SKM-1 treated with dmso at 0.1 percent for 144 hours (cell line): ENCODE results near the gene NCAPD3.

Experiments
- DNase-seq: peaks from one replicate; lab custom pipeline; 2025; ENCODE audit not compliant: unreplicated experiment; lab: John Stamatoyannopoulos, UW

The NCAPD3 gene

GRCh38 chr11:134252346-134253187, 28.8 kb upstream of the NCAPD3 start:
- DNase-seq, result no peak

- no peak for DNase-seq
Observed at GRCh38 chr11:134250675-134251074, 26.9 kb upstream of the NCAPD3 start.

GRCh38 chr11:134250246-134250645, 26.5 kb upstream of the NCAPD3 start:
- DNase-seq, result no peak

- no peak for DNase-seq
Observed at GRCh38 chr11:134248910-134249480, 25.2 kb upstream of the NCAPD3 start.

GRCh38 chr11:134246678-134247077, 22.9 kb upstream of the NCAPD3 start:
- no peak for DNase-seq

- DNase-seq, result no peak
Observed at GRCh38 chr11:134246100-134246499, 22.3 kb upstream of the NCAPD3 start.

- DNase-seq, result no peak
Observed at GRCh38 chr11:134245434-134245833, 21.7 kb upstream of the NCAPD3 start.

- no peak for DNase-seq
Observed at GRCh38 chr11:134244593-134244992, 20.8 kb upstream of the NCAPD3 start.

GRCh38 chr11:134243913-134244312, 20.1 kb upstream of the NCAPD3 start:
- no peak for DNase-seq

- DNase-seq, result no peak
Observed at GRCh38 chr11:134242376-134242775, 18.6 kb upstream of the NCAPD3 start.

- no peak for DNase-seq
Observed at GRCh38 chr11:134240592-134240991, 16.8 kb upstream of the NCAPD3 start.

GRCh38 chr11:134238956-134239355, 15.2 kb upstream of the NCAPD3 start:
- DNase-seq, result no peak

- DNase-seq, result no peak
Observed at GRCh38 chr11:134237557-134237922, 13.8 kb upstream of the NCAPD3 start.

- DNase-seq, result no peak
Observed at GRCh38 chr11:134236834-134237556, 13.2 kb upstream of the NCAPD3 start.

GRCh38 chr11:134235399-134235798, 11.6 kb upstream of the NCAPD3 start:
- no peak for DNase-seq

GRCh38 chr11:134233729-134234179, 10.0 kb upstream of the NCAPD3 start:
- no peak for DNase-seq

GRCh38 chr11:134231958-134232659, 8.3 kb upstream of the NCAPD3 start:
- peak; percentile 12 for DNase-seq

GRCh38 chr11:134230339-134230738, 6.6 kb upstream of the NCAPD3 start:
- no peak for DNase-seq

- DNase-seq, result no peak
Observed at GRCh38 chr11:134229126-134229790, 5.5 kb upstream of the NCAPD3 start.

- no peak for DNase-seq
Observed at GRCh38 chr11:134228625-134229024, 4.9 kb upstream of the NCAPD3 start.

GRCh38 chr11:134226806-134227325, 3.1 kb upstream of the NCAPD3 start:
- DNase-seq, result no peak
